Activated CD8-positive, alpha-beta T cell treated with anti-CD3 and anti-CD28 coated beads, Interleukin-2, amount 10 ng/mL, durations not matched to agents 7 days and 5 days (primary cell): ENCODE measurements around the gene TNFSF13. TPM values are rescaled to one million over a fixed set of nuclear protein-coding genes. Genes with fewer than 3 reads are reported as not detected.

Experiments
- ATAC-seq: fragments of 150-1000 bp; cut with Tn5 transposase; one replicate; pipeline ENCODE4 v1.10.0; 2021; ENCODE audit warnings: moderate library complexity
- CTCF ChIA-PET: fragments of 350-600 bp; sonication (Branson Sonifier 250); formaldehyde crosslinking; loops from one replicate; lab custom pipeline; 2021; ENCODE audit warnings: antibody characterized with exemption; lab: Charles Lee
- POLR2A ChIA-PET: fragments of 350-600 bp; sonication (Branson Sonifier 250); formaldehyde crosslinking; loops from one replicate; lab custom pipeline; 2021; ENCODE audit warnings: antibody characterized with exemption; lab: Charles Lee
- DNase-seq: peaks from one replicate; pipeline ENCODE4 v3.0.0-alpha.2; 2020
- H3K27ac Mint-ChIP-seq: one replicate; pipeline ENCODE4 v1.8.0; 2021; ENCODE audit warnings: mild to moderate bottlenecking, mixed read lengths
- H3K27me3 Mint-ChIP-seq: one replicate; pipeline ENCODE4 v1.8.0; 2021; ENCODE audit warnings: low read depth, mixed read lengths
- H3K36me3 Mint-ChIP-seq: one replicate; pipeline ENCODE4 v1.8.0; 2021; ENCODE audit warnings: low read depth, mixed read lengths
- H3K4me1 Mint-ChIP-seq: one replicate; pipeline ENCODE4 v1.8.0; 2021; ENCODE audit warnings: low read depth, mixed read lengths
- H3K4me3 Mint-ChIP-seq: one replicate; pipeline ENCODE4 v1.8.0; 2021; ENCODE audit warnings: mild to moderate bottlenecking, mixed read lengths
- H3K9me3 Mint-ChIP-seq: one replicate; pipeline ENCODE4 v1.8.0; 2022; ENCODE audit warnings: mixed read lengths; ENCODE audit not compliant: insufficient read depth
- total RNA-seq, 2 experiments: library from RNA; stranded (reverse); gene quantifications; one replicate each; pipeline ENCODE4 v1.2.3, GENCODE V29; 2021

TNFSF13 gene
- total RNA-seq, 2 experiments from 2014 or later: 8.0 to 9.0 TPM

DNA sequence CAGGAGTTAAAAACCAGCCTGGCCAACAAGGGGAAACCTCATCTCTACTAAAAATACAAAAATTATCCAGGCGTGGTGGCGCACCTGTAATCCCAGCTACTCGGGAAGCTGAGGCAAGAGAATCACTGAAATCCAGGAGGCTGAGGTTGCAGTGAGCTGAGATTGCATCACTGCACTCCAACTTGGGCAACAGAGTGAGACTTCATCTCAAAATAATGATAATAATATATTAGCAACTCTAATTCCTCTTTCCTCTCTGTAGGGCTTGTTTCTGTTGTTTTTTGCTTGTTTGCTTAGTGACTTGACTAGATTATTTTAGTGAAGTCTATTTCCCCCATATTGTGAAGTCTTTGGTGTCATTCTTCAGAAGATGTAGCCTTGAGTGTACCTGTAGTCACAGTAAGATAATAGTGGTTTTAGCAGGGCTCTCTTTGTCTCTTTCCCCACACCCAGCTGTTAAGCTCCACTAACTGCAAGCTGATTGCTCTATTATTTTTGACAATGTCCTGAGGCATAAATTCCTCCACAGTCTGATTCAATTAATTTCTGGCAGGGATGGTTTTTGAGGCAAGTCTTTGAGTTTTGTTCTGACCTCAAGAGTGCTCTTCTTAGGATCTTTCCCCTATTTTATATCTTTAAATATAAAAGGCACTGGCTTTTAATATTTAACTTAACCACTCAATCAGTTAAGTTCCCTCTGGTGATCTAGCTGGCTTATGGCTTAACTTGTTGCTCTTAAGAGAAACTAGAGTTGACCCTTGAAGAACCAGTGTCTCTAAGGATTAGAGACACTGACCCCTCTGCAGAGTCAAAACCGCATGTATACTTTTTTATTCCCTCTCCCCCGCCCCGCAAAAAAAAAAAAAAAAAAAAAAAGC lies 28.3 kb upstream of the TNFSF13 start:
- POLR2A ChIA-PET: no interaction called here
- no peak for ATAC-seq
- CTCF ChIA-PET: no interaction called here

DNA sequence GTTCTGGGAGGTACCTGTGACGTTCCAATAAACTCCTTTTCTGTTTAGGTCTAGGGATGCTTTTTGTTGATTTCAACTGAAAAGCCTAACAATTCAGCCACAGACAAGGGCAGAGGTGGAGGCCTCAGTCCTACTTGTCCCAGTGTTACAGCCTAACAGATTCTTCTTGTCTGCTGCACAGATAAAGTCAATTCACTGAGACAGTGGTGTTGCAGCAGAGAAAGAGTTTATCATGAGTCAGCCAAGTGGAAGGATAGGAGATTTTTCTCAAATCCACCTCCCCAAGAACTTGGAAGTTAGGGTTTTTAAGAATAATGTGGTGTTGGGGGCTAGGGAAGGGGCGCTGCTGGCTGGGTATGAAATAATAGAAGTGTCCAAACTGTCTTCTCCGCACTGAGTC lies 20.5 kb upstream of the TNFSF13 start:
- ATAC-seq (no peak), DNase-seq (no peak)
- POLR2A ChIA-PET: interaction anchor here (1.1 kb wide), 1 partner anchor 54 kb away, joined by 4 read pairs; the partner anchor contains the start of gene POLR2A
- CTCF ChIA-PET: interaction anchor here (0.6 to 1.6 kb wide), 2 partner anchors 15 to 22 kb away, joined by 3 to 6 read pairs; no protein-coding TSS in a partner anchor
- H3K4me1 Mint-ChIP-seq: no peaks in the 10 kb centered on the region
- peaks cover 15% of the 10 kb centered on the region for H3K27me3 Mint-ChIP-seq
- no peak overlapping the region for H3K27ac Mint-ChIP-seq
- no peak overlapping the region for H3K4me3 Mint-ChIP-seq
- peaks cover 11% of the 10 kb centered on the region for H3K9me3 Mint-ChIP-seq
- H3K36me3 Mint-ChIP-seq: no peaks in the 10 kb centered on the region

More for the DNA sequence above, 28.3 kb upstream of the TNFSF13 start:
- H3K36me3 Mint-ChIP-seq: peaks cover 11% of the 10 kb centered on the region
- no peak overlapping the region for H3K27ac Mint-ChIP-seq
- H3K27me3 Mint-ChIP-seq: peaks cover 6% of the 10 kb centered on the region
- no peak for DNase-seq
- H3K4me1 Mint-ChIP-seq: no peaks in the 10 kb centered on the region
- H3K9me3 Mint-ChIP-seq: peaks cover 14% of the 10 kb centered on the region
- H3K4me3 Mint-ChIP-seq: no peak overlapping the region

DNA sequence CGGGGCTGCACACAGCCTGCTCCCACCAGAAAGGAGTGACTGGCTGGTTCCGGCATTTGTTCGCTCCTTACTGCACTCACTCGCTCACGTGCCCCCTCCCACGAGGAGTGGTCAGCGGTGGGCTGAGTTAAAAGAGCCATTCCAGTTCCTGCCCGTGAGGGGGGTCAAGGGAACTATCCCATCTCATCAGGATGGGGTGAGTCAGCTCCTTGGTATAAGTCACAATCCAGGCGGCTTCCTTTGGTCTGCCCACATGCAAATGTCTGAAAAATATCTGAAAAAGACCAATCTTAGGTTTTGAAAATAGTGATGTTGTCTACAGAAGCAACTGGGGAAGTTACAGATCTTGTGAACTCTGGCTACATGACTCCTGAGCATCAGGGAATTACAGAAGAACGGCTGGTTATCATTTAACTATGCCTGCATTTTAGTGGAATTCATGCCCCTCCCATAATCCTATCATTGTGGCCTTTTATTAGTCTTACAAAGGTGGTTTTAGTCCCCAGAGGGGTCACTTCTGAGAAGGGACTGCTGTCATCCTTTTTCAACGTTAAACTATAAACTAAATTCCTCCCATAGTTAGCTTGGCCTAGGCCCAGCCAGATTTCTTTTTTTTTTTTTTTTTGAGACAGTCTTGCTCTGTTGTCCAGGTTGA lies 19.5 kb upstream of the TNFSF13 start:
- Mint-ChIP-seq H3K9me3 (peaks cover 11% of the 10 kb centered on the region), H3K36me3 (no peaks in the 10 kb centered on the region), H3K4me1 (no peaks in the 10 kb centered on the region), H3K27ac (no peak overlapping the region), H3K27me3 (peaks cover 20% of the 10 kb centered on the region), H3K4me3 (no peak overlapping the region)
- ChIA-PET CTCF (interaction anchor here (1.1 kb wide), 1 partner anchor 22 kb away, joined by 5 read pairs; no protein-coding TSS in a partner anchor), POLR2A (no interaction called here)
- DNase-seq (no peak), ATAC-seq (no peak)

DNA sequence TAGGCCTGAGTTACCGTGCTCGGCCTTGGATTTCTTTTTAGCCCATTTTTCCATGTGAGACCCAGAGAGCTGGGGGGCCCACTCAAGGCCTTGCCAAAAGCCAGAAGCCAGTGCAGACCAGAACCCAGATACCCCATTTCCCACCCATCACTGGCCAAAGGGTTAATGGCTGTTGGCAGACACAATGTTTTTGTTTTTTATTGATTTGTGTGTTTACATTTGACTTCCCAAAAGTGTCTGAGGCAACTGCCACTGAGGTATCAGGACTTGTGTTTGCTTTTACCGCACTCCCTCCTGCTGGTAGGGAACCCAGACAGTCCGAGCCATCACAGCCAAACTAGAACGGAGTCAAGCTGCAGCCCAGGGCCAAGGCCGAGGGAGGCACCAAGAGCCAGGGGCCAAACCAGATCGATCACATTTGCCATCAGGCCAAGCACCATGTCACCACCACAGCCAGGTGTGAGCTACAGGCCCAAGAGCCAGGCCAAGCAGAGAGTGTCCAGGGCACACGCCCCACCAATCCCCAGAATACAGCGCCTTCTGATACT lies 17.4 kb upstream of the TNFSF13 start:
- ATAC-seq: no peak
- peaks cover 11% of the 10 kb centered on the region for H3K9me3 Mint-ChIP-seq
- CTCF ChIA-PET: interaction anchor here (3.9 kb wide), 1 partner anchor 20 kb away, joined by 21 read pairs; no protein-coding TSS in a partner anchor
- no peaks in the 10 kb centered on the region for H3K4me1 Mint-ChIP-seq
- no peaks in the 10 kb centered on the region for H3K36me3 Mint-ChIP-seq
- peaks cover 15% of the 10 kb centered on the region for H3K27me3 Mint-ChIP-seq
- no peak overlapping the region for H3K4me3 Mint-ChIP-seq
- no peak overlapping the region for H3K27ac Mint-ChIP-seq
- POLR2A ChIA-PET: interaction anchor here (0.6 kb wide), 1 partner anchor 145 kb away, joined by 3 read pairs; no protein-coding TSS in a partner anchor
- no peak for DNase-seq

- Mint-ChIP-seq H3K4me3 (no peak overlapping the region), H3K36me3 (peaks cover 12% of the 10 kb centered on the region), H3K9me3 (no peaks in the 10 kb centered on the region), H3K4me1 (peaks cover 18% of the 10 kb centered on the region), H3K27ac (no peak overlapping the region), H3K27me3 (peaks cover 9% of the 10 kb centered on the region)
- ChIA-PET CTCF (interaction anchor here (3.9 kb wide), 1 partner anchor 16 kb away, joined by 21 read pairs; no protein-coding TSS in a partner anchor), POLR2A (no interaction called here)
- DNase-seq (no peak), ATAC-seq (no peak)
Observed at GRCh38 chr17:7544911-7545310, 13.6 kb upstream of the TNFSF13 start.

DNA sequence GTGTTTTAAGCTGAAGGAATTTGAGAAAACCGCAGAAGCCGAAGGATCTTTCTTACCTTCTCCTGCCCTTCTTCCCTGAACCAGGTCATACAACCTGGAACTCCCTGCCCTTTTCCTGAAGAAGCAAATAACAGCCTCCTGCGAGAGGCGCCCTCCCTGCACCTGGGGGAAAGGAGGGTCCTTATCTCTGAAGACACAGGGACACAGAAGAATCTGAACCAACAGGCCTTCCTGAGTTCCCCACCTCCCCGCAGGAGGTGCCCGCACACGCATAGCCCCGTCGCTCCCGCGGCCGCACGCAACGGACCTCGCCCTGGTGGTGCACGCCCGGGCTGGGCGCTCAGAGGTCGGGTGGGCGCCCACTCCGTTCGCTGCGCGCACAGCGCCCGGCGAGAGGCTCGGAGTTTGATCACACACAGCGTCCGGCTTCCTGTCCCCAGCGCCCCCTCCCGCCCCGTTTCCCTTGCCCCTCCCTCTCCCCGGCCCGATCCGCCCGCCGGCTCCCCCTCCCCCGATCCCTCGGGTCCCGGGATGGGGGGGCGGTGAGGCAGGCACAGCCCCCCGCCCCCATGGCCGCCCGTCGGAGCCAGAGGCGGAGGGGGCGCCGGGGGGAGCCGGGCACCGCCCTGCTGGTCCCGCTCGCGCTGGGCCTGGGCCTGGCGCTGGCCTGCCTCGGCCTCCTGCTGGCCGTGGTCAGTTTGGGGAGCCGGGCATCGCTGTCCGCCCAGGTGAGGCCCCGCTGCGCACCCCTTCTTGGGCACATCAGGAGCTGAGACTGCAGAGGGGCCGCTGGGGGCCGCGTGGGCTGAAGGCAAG lies 9.8 kb upstream of the TNFSF13 start, which contains the start of gene TNFSF12:
TNFSF12 (plus strand) TSS at position 474 of the 816 bp plus-strand sequence; CDS start at position 570, 96 bp downstream.
- peak; percentile 80 for DNase-seq
- peak within 1 kb of the TSS; percentile 88 for H3K4me3 Mint-ChIP-seq
- peak within 1 kb of the TSS; percentile 92 for H3K27ac Mint-ChIP-seq
- no peaks in the 10 kb centered on the region for H3K27me3 Mint-ChIP-seq
- POLR2A ChIA-PET: interaction anchor here (0.9 to 3.1 kb wide), 8 partner anchors 9 to 213 kb away, joined by 3 to 14 read pairs (median 4); partner anchors contain the start of genes ACAP1, POLR2A, SENP3 and TNFSF13
- peaks cover 42% of the 10 kb centered on the region for H3K36me3 Mint-ChIP-seq
- peak; percentile 70 for ATAC-seq
- CTCF ChIA-PET: interaction anchor here (1.0 to 4.6 kb wide), 7 partner anchors 9 to 40 kb away, joined by 3 to 44 read pairs (median 4); partner anchors contain the start of gene SENP3
- H3K4me1 Mint-ChIP-seq: peaks cover 57% of the 10 kb centered on the region
- no peaks in the 10 kb centered on the region for H3K9me3 Mint-ChIP-seq

DNA sequence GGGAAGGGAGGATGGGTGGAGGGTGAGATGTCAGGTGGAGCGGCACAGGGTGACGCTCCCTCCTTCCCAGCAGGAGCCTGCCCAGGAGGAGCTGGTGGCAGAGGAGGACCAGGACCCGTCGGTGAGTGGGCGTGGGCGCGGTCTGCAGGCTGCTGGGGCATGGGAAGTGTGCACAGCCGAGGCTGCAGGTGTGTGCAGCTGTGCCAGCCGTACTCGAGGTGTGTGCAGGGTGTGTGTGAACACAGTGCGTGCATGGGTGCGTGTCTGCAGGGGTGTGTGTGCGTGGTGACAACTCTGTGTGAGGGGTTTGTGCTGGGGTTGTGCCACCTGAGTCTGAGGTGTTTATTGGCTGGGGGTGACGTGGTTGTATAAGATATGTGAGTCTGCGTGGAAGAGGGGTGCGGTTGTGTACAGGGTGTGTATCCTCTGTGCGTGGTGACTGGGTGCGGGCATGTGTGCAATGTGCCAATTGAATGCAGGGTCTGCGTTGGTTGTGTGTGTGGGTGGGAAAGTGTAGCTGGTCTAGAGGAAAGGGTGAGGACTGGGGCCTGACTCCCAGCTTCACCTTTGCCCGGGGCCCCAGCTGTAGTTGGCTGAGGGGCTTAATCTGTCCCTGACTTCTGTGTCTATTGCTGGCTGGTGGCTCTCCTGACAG lies 9.0 kb upstream of the TNFSF13 start:
- Mint-ChIP-seq H3K27me3 (no peaks in the 10 kb centered on the region), H3K27ac (peak overlapping the region; percentile 91), H3K9me3 (no peaks in the 10 kb centered on the region), H3K4me3 (peak overlapping the region; percentile 88), H3K36me3 (peaks cover 45% of the 10 kb centered on the region), H3K4me1 (peaks cover 60% of the 10 kb centered on the region)
- DNase-seq: peak; percentile 64
- ChIA-PET CTCF (interaction anchor here (0.8 to 4.6 kb wide), 5 partner anchors 11 to 503 kb away, joined by 3 to 44 read pairs (median 4); partner anchors contain the start of gene SENP3), POLR2A (interaction anchor here (0.9 to 3.1 kb wide), 7 partner anchors 9 to 214 kb away, joined by 3 to 14 read pairs (median 4); partner anchors contain the start of genes ACAP1, SENP3 and TNFSF13)
- ATAC-seq: peak; percentile 45

DNA sequence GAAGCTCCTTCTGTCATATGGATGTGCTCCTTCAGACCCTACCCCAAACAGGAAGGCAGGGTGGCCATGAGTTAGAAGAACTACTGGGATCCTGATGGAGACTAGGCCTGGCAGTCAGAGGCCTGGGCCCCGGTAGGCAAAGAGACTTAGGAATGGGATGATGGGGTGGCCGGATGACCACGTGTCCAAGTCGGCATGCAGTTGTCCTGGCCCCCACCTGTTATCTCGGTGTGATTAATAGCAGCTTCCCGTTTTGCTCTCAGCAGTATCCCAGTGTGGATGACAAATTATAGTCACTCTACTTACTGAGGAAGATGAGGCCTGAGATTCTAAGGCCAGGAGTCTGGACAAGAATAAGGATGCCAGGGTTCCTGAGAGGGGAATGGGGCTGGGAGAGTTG lies 8.2 kb upstream of the TNFSF13 start:
- DNase-seq (no peak), ATAC-seq (no peak)
- no peaks in the 10 kb centered on the region for H3K27me3 Mint-ChIP-seq
- H3K4me1 Mint-ChIP-seq: peaks cover 65% of the 10 kb centered on the region
- POLR2A ChIA-PET: interaction anchor here (0.9 to 3.1 kb wide), 4 partner anchors 11 to 114 kb away, joined by 3 to 14 read pairs (median 4); partner anchors contain the start of gene SENP3
- CTCF ChIA-PET: interaction anchor here (0.8 to 4.6 kb wide), 5 partner anchors 10 to 504 kb away, joined by 3 to 44 read pairs (median 4); partner anchors contain the start of gene SENP3
- peaks cover 50% of the 10 kb centered on the region for H3K36me3 Mint-ChIP-seq
- H3K4me3 Mint-ChIP-seq: peak overlapping the region; percentile 88
- peak overlapping the region; percentile 91 for H3K27ac Mint-ChIP-seq
- no peaks in the 10 kb centered on the region for H3K9me3 Mint-ChIP-seq

GRCh38 chr17:7551396-7551795 lies 7.2 kb upstream of the TNFSF13 start:
- peaks cover 56% of the 10 kb centered on the region for H3K36me3 Mint-ChIP-seq
- no peaks in the 10 kb centered on the region for H3K9me3 Mint-ChIP-seq
- ATAC-seq: no peak
- H3K27ac Mint-ChIP-seq: peak overlapping the region; percentile 91
- POLR2A ChIA-PET: interaction anchor here (0.6 to 1.9 kb wide), 6 partner anchors 9 to 303 kb away, joined by 3 to 13 read pairs (median 5); partner anchors contain the start of genes MPDU1, SENP3 and TP53
- peak overlapping the region; percentile 88 for H3K4me3 Mint-ChIP-seq
- DNase-seq: no peak
- H3K27me3 Mint-ChIP-seq: no peaks in the 10 kb centered on the region
- CTCF ChIA-PET: interaction anchor here (1.0 to 2.1 kb wide), 4 partner anchors 10 to 33 kb away, joined by 3 to 38 read pairs (median 5); partner anchors contain the start of gene SENP3
- H3K4me1 Mint-ChIP-seq: peaks cover 73% of the 10 kb centered on the region
